ENCODE results near the gene RAB44.

- no peak for TF ChIP-seq CTCF (IDR thresholded peaks at IDR 0.05; ENCODE audit: insufficient read depth, low read depth, low read length)
- TF ChIP-seq EZH2 (IDR thresholded peaks at IDR 0.05; ENCODE audit: insufficient read depth, low read length) = no peak
Observed at GRCh38 chr6:36753671-36754405, 56.2 kb downstream of the RAB44 start.

All from astrocyte (in vitro differentiated cells and primary cell).